Measurements from ENCODE around the gene ALG11. TPM values are rescaled to one million over a fixed set of nuclear protein-coding genes. Genes with fewer than 3 reads are reported as not detected.

The ALG11 gene
- total RNA-seq, 6 experiments from 2014 or later, result 8.8 to 23.0 (median 15.4) TPM

GRCh38 chr13:52061587-52061986 is 49.4 kb downstream of the ALG11 start:
- intact Hi-C loops (cut with DNase I), result no loop called here
- H3K27ac ChIP-seq, result no peak overlapping the region
- DNase-seq, result no peak

DNA sequence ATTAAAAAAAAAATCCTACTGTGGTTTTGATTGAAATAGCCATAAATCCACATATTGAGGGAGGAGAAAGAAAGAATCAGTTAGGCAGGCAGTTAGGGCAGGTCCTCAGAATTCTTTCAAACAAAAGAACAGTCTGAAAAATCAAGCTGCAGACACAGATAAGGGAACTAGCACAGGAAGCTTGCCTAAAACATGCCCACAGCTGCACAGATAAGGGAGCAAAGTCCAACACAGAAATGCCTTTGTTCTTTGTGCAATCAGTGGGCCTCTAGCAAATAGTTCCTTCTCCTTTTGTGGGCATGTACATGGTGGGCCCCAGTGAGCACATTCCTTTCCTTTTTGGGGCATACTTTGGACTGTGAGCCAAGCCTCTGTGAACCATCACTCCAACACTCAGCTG is 55.0 kb downstream of the ALG11 start:
- no peak for TF ChIP-seq POLR2A (IDR thresholded peaks at IDR 0.05)
- TF ChIP-seq, protein P1, sequence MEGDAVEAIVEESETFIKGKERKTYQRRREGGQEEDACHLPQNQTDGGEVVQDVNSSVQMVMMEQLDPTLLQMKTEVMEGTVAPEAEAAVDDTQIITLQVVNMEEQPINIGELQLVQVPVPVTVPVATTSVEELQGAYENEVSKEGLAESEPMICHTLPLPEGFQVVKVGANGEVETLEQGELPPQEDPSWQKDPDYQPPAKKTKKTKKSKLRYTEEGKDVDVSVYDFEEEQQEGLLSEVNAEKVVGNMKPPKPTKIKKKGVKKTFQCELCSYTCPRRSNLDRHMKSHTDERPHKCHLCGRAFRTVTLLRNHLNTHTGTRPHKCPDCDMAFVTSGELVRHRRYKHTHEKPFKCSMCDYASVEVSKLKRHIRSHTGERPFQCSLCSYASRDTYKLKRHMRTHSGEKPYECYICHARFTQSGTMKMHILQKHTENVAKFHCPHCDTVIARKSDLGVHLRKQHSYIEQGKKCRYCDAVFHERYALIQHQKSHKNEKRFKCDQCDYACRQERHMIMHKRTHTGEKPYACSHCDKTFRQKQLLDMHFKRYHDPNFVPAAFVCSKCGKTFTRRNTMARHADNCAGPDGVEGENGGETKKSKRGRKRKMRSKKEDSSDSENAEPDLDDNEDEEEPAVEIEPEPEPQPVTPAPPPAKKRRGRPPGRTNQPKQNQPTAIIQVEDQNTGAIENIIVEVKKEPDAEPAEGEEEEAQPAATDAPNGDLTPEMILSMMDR (IDR thresholded peaks at IDR 0.05), result no peak
- no peaks in the 10 kb centered on the region for H3K36me3 ChIP-seq
- ATAC-seq (no peak), DNase-seq (no peak)
- intact Hi-C loops (cut with DNase I), result no loop called here
- H3K4me3 ChIP-seq, result no peak overlapping the region
- H3K4me1 ChIP-seq, result no peaks in the 10 kb centered on the region
- H3K27ac ChIP-seq, result no peak overlapping the region
- no peaks in the 10 kb centered on the region for H3K27me3 ChIP-seq
- peaks cover 0 to 6% (median 3%) of the 10 kb centered on the region in 4 donors for H3K9me3 ChIP-seq

More at GRCh38 chr13:52061587-52061986, 49.4 kb downstream of the ALG11 start:
- Histone ChIP-seq H3K4me1 (no peaks in the 10 kb centered on the region), H3K9me3 (no peaks in the 10 kb centered on the region), H3K27me3 (no peaks in the 10 kb centered on the region), H3K36me3 (no peaks in the 10 kb centered on the region), H3K4me3 (no peak overlapping the region)
- ATAC-seq, result no peak
- WGBS (ENCODE audit: insufficient coverage, low coverage, low lambda C conversion rate, missing lambda C conversion rate), result 45% methylated on average over 3 of the region's 3 CpGs
- no peak for TF ChIP-seq POLR2A (IDR thresholded peaks at IDR 0.05)
- TF ChIP-seq, protein P1 (IDR thresholded peaks at IDR 0.05), result no peak

GRCh38 chr13:52070929-52071523 is 58.8 kb downstream of the ALG11 start:
- Histone ChIP-seq H3K27me3 (no peaks in the 10 kb centered on the region), H3K4me3 (no peak overlapping the region), H3K27ac (no peak overlapping the region), H3K4me1 (no peaks in the 10 kb centered on the region), H3K36me3 (no peaks in the 10 kb centered on the region), H3K9me3 (peaks cover 0 to 6% (median 3%) of the 10 kb centered on the region in 4 donors)
- no peak for DNase-seq
- 50% methylated on average over 1 of the region's 1 CpG for WGBS (ENCODE audit: insufficient coverage, low coverage, low lambda C conversion rate, missing lambda C conversion rate)
- intact Hi-C loops (cut with DNase I), result no loop called here
- no peak for TF ChIP-seq POLR2A (IDR thresholded peaks at IDR 0.05)
- TF ChIP-seq, protein P1 (IDR thresholded peaks at IDR 0.05), result peak; percentile 31 to 62 (median 42)
- ATAC-seq, result peak; percentile 79 to 95 (median 88)

Other genes with a start within 250 kb of the ALG11 start
- gene DHRS12, start 208.2 kb upstream of the ALG11 start, total RNA-seq, result 10 to 100 TPM; 10.2 to 17.6 (median 12.4) TPM
- gene TMEM272, start 167.2 kb upstream of the ALG11 start, total RNA-seq, result under 1 TPM in 5 of 6 experiments, not detected in 1; 0.06 to 0.53 (median 0.33) TPM
- gene CCDC70, start 150.4 kb upstream of the ALG11 start, total RNA-seq, result not detected
- gene ATP7B, start 948 bp upstream of the ALG11 start, total RNA-seq, result 10 to 100 TPM; 17.1 to 27.6 (median 21.6) TPM
- 10 to 100 TPM in 5 of 6 experiments, 1 to 10 TPM in 1; 8.1 to 10.9 (median 10.4) TPM for gene UTP14C, start 12.3 kb downstream of the ALG11 start, total RNA-seq
- under 1 TPM in 1 of 6 experiments, not detected in 5; 0.06 TPM for gene NEK5, start 116.7 kb downstream of the ALG11 start, total RNA-seq
- gene NEK3, start 147.2 kb downstream of the ALG11 start, total RNA-seq, result 1 to 10 TPM; 4.5 to 7.1 (median 6.2) TPM

Measured in right lobe of liver (tissue), 6 donors.